ENCODE data around the gene SUSD6.

DNA sequence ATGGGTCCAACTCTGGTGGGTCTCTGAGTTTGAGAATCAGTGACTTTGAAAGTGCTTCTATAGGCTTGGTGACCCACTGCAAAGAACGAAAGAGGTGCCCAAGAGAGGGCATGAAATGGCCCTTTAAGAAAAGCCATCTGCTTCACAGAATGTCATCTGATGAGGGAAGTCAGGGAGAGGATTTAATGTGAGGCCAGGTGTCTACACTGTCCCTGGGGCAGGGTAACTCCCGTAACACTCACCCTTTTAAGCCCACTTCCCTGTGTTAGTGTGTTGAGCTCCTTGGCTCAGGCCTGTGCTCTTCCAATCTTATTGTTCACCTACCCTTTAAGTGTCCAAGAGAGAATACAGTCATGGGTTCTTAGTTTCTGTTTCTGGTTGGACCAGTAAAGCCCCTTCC lies 139.1 kb downstream of the SUSD6 start:
- no peak for TF ChIP-seq ZNF274 (IDR thresholded peaks at IDR 0.05; ENCODE audit: low read depth, low read length)
- no peak for TF ChIP-seq SUZ12 (IDR thresholded peaks at IDR 0.05; ENCODE audit: extremely low read depth, insufficient read depth, insufficient read length)

All from NT2/D1 (cell line).